Loucy (cell line): ENCODE data around the gene CDHR5.

Experiments
- EZH2phosphoT487 ChIP-seq: fragments of 200-600 bp; IDR thresholded peaks from 2 replicates; pipeline ENCODE4 v1.6.1; 2018; ENCODE audit warnings: antibody characterized with exemption, mild to moderate bottlenecking, moderate library complexity, borderline replicate concordance
- TF ChIP-seq, protein P1 (sequence below): fragments of 200-600 bp; sonication (generic); conservative IDR thresholded peaks from 2 replicates; pipeline ENCODE4 v1.5.1; 2014; ENCODE audit warnings: mild to moderate bottlenecking, antibody characterized with exemption, low read length

DNA sequence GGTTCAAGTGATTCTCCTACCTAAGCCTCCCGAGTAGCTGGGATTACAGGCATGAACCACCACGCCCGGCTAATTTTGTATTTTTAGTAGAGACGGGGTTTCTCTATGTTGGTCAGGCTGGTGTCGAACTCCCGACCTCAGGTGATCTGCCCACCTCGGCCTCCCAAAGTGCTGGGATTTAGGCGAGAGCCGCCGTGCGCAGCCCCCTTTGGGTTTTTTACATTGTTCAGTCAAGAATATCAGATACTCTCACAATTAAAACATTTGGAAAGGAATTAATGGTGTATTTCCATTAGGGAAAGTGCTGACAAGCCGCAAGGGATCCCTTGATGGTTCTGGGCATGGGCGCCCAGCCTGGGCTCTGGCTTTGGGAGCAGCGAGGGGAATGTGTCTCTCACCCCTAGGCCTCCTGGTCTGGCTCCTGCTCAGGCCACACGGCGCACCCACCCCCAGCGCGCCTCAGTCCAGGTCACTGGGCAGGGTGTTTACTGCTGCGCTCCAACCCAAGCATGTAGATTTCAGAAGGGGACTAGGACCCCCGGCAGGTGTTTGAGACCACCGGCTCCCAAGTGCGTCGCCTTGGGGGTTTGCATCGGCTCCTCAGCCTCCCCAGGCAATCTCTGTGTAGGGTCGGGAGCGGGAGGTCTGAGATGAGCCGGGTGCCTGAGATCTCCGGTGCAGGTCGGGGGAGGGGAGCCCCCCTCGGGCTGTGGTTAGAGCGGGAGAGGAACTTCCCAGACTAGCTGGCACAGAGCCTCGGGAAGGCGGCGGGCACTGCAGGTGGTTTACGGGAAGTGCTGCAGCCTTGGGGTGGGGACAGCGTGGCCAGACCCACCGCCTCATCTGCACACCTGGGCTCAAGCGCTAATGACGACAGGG, 8.2 kb downstream of the CDHR5 start:
- TF ChIP-seq, protein P1, sequence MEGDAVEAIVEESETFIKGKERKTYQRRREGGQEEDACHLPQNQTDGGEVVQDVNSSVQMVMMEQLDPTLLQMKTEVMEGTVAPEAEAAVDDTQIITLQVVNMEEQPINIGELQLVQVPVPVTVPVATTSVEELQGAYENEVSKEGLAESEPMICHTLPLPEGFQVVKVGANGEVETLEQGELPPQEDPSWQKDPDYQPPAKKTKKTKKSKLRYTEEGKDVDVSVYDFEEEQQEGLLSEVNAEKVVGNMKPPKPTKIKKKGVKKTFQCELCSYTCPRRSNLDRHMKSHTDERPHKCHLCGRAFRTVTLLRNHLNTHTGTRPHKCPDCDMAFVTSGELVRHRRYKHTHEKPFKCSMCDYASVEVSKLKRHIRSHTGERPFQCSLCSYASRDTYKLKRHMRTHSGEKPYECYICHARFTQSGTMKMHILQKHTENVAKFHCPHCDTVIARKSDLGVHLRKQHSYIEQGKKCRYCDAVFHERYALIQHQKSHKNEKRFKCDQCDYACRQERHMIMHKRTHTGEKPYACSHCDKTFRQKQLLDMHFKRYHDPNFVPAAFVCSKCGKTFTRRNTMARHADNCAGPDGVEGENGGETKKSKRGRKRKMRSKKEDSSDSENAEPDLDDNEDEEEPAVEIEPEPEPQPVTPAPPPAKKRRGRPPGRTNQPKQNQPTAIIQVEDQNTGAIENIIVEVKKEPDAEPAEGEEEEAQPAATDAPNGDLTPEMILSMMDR = no peak
- no peak for TF ChIP-seq EZH2phosphoT487
